Measurements from ENCODE around the gene HRH3.

HRH3 gene

DNA sequence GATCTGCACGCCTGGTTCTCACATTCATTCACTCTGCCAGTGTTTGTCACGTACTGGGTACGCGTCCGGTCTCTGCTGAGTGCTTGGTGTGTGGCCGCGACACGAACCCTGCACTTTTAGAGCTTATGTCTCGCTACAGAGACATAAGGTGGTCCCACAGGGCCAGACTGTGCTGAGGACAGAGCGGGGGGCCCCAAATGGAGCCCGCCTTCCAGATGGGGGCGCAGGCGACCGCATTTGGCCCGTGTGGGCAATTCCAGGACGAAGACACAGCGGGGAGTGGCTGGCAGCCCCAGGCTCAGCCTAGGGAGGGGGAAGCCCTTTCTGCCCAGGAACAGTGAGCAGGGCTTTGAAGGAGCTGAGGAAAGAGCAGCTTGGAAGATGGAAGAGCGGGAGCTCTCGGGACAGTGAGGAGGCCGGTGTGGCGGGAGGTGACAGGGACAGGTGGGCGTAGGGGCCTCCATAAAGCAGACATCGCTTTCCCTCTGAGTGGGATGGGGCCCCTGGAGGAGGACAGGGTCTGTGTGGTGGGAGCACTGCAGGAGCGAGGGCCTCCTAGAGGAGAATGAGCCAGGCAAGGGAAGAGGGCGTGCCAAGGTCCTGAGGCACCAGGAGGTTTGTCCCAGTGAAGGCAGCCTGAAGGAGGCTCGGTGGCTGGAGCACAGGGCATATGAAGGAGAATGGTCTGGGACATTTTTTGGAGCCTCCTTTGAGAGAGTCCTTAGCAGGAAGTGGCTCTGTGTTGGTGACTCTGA, 45.0 kb downstream of the HRH3 start:
- DNase-seq = no peak

DNA sequence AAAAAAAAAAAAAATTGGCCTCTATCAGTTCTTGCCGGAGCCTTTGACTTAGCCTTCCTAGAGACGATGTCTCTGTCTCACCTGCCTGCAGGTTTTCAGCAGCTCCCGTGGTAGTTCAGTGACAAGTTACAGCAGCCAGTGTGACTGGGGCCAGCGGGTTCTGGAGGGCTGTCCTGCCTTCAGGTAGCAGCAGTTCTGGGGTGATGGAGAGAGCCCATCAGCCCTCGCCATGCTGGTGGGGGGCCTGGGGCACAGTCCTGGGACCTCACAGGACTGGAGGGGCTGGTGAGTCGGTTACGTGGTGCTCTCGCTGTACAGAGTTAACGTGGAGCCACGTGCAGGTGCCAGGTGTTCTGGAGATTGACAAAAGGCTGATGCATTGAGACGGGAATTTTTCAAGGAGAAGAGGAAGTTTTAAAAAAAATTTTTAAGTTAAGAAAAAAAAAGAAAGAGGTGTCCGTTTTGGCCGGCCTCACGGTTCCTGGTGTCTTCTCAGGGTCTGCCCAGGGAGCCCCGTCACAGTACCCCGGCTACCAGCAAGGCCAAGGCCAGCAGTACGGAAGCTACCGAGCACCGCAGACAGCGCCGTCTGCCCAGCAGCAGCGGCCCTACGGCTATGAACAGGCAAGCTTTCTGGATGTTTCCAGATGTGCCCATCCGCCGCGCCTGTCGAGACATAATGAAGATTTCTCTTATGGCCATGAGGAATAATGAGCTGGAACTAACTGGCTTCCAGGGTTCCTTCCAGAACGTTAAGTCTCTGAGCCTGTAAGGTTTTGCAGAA, 45.9 kb downstream of the HRH3 start:
- DNase-seq = no peak

- no peak for DNase-seq
Observed at GRCh38 chr20:62172666-62173065, 47.4 kb downstream of the HRH3 start.

GRCh38 chr20:62171245-62171644, 48.8 kb downstream of the HRH3 start:
- DNase-seq = no peak

DNA sequence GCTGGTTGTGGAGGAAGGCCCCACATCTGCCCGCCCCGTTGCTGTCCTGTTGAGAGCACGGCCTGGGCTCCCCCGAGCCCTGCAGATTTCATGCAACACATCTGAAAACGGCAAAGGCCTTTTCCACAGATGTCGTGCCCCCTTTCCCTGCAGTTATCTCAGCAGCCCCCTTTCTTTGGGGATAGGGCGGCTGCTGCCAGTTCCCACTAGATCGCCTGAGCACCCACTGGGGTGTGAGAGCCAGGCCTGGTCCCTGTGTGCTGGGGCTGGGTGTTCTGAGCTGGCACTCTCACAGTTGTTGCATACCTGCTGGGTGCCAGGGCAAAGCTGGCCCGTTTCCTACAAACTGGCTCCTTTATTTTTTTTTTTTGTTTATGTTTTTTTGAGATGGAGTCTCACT, 49.5 kb downstream of the HRH3 start:
- DNase-seq = no peak

DNA sequence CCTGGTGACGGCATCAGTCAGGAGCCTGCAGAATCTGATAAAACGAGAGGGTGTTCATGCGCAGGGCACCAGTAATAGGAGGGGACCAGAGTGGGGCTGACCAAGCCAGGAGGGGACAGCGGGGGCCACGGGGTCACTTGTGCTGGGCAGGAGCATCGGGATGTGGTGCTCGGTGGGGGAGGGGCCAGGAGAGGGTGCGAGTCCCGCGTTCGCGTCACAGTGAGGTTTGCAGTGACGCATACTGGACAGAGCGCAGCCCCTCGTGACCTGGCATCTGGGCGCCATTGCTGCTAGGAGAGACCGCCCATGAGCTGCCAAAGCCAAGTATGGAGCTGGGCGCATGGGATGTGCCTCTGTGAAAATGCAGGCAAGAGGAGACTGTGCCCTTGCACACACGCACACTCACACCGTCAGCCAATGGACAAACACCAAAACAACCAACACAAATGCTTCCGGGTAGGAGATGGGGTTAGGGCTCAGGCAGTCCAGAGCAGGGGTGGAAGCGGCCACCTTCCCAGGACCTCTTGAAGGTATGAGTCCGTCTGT, 51.1 kb downstream of the HRH3 start:
- DNase-seq = no peak

DNA sequence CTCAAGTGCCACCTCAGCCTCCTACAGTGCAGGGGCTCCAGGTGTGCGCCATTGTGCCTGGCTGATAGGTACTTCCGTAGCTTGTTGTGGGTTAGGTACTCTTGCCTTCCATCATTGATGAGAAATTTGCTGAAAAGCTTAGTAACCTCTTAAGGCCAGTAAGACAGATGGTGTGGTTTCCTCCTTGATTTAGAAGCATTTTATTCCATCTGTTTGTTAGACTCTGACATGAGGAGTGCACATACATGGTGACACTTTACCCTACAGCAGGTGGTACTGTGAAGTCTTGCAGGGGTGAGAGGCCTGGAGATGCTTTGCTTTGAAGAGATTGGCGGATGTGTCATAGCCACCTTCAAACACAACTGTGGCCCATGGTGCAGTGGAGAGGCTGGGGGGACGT, 52.0 kb downstream of the HRH3 start:
- DNase-seq = no peak

DNA sequence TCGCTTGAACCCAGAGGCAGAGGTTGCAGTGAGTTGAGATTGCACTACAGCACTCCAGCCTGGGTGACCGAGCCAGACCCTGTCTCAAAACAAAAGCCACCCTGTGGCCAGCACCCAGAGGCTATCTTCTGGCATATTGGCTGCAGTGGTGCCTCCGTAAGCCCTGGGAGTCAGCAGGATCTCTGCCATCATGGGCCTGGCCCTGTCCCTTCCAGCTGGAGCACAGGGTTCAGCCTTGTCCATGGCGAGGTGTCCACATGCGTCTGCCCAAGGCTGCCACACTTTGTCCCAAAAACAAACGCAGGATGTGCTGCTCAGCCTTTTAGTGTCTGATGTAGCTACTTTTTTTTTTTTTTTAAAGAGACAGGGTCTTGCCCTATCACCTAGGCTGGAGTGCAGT, 52.6 kb downstream of the HRH3 start:
- no peak for DNase-seq

- no peak for DNase-seq
Observed at GRCh38 chr20:62165762-62166399, 54.2 kb downstream of the HRH3 start.

Measured in CD4-positive, alpha-beta T cell treated with Interleukin-12 subunit alpha and Interleukin-12 subunit beta, for 1 hour (primary cell).